ENCODE data around the gene CIDEC. TPM values are rescaled to one million over a fixed set of nuclear protein-coding genes. Genes with fewer than 3 reads are reported as not detected.

CIDEC gene
- total and polyA plus RNA-seq, 9 of the 15 experiments (the other 6 are each of a cell fraction or from before 2014, with no cell fraction given), result not detected

DNA sequence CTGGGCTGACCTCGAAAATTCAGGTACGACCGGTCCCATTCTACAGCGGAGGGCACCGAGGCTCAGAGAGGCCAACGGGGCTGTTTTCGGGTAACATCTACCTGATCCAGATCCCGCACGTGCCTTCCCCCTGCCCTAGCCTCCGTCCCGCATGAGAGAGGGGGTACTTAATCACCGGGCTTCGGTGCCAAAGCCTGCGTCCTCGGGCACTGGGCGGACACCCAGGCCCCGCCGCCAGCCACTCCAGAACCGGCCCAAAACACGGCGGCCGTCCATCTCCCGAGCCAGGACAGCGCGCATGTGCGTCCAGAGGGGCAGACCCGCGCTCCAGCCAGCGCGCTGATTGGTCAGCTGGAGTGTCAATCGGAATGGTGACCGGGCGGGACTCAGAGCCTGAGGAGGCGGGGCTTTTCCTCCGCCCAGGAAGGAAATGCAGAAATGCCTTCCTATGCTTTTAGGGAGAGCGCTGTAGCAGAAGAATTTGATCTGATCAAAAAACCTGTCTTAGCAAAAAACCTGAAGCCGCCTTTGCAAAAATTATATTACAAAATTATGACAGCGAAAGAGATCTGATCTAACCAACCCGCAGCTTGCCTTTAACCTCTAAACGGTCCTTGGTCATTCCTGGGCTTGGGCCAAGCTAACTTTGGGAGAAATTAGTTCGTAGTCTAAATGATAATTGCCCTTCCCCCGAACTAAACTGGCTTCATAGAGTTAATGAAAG lies 36.2 kb downstream of the CIDEC start, which contains the start of gene RPUSD3 (continued):
- TF ChIP-seq CXXC5 (CRISPR knock-in tag; IDR thresholded peaks at IDR 0.05), result peak; percentile 73
- TF ChIP-seq DMBX1 (CRISPR knock-in tag; IDR thresholded peaks at IDR 0.05; ENCODE audit: borderline replicate concordance), result no peak
- no peak for TF ChIP-seq RFX5 (IDR thresholded peaks at IDR 0.05; ENCODE audit: low read depth, low read length)
- TF ChIP-seq KLF6 (CRISPR knock-in tag; IDR thresholded peaks at IDR 0.05; ENCODE audit: borderline replicate concordance), result no peak
- peak; percentile 62; the same call in 1 of the 2 replicates for TF ChIP-seq POLR2AphosphoS2 (IDR thresholded peaks at IDR 0.05; ENCODE audit: low read length)
- no peak for TF ChIP-seq SMAD3 (CRISPR knock-in tag; conservative IDR thresholded peaks at IDR 0.05)
- TF ChIP-seq RBM15 (IDR thresholded peaks at IDR 0.05; ENCODE audit: insufficient read depth, low read length), result no peak
- peak; percentile 67 for TF ChIP-seq ETV1 (tag; conservative IDR thresholded peaks at IDR 0.05; ENCODE audit: low read depth)
- no peak for TF ChIP-seq GTF2F1 (IDR thresholded peaks at IDR 0.05; ENCODE audit: low read depth, low read length)
- no peak for TF ChIP-seq WHSC1 (IDR thresholded peaks at IDR 0.05; ENCODE audit: low read length)
- TF ChIP-seq TCF7L2 (IDR thresholded peaks at IDR 0.05; ENCODE audit: low read depth, low read length), result no peak
- TF ChIP-seq CLOCK (CRISPR knock-in tag; IDR thresholded peaks at IDR 0.05; ENCODE audit: borderline replicate concordance), result no peak
- TF ChIP-seq HDAC6 (IDR thresholded peaks at IDR 0.05; ENCODE audit: low read depth, low read length), result no peak
- no peak for TF ChIP-seq YBX1 (IDR thresholded peaks at IDR 0.05)
- TF ChIP-seq, protein P1, sequence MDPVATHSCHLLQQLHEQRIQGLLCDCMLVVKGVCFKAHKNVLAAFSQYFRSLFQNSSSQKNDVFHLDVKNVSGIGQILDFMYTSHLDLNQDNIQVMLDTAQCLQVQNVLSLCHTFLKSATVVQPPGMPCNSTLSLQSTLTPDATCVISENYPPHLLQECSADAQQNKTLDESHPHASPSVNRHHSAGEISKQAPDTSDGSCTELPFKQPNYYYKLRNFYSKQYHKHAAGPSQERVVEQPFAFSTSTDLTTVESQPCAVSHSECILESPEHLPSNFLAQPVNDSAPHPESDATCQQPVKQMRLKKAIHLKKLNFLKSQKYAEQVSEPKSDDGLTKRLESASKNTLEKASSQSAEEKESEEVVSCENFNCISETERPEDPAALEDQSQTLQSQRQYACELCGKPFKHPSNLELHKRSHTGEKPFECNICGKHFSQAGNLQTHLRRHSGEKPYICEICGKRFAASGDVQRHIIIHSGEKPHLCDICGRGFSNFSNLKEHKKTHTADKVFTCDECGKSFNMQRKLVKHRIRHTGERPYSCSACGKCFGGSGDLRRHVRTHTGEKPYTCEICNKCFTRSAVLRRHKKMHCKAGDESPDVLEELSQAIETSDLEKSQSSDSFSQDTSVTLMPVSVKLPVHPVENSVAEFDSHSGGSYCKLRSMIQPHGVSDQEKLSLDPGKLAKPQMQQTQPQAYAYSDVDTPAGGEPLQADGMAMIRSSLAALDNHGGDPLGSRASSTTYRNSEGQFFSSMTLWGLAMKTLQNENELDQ (CRISPR knock-in tag; IDR thresholded peaks at IDR 0.05; ENCODE audit: borderline replicate concordance), result no peak
- TF ChIP-seq ZKSCAN8 (CRISPR knock-in tag; IDR thresholded peaks at IDR 0.05), result no peak
- TF ChIP-seq FOXA1 (IDR thresholded peaks at IDR 0.05; ENCODE audit: borderline replicate concordance), result no peak
- TF ChIP-seq ELK3 (CRISPR knock-in tag; IDR thresholded peaks at IDR 0.05), result no peak
- TF ChIP-seq ZFP30 (CRISPR knock-in tag; IDR thresholded peaks at IDR 0.05; ENCODE audit: borderline replicate concordance), result no peak
- TF ChIP-seq, protein P2, sequence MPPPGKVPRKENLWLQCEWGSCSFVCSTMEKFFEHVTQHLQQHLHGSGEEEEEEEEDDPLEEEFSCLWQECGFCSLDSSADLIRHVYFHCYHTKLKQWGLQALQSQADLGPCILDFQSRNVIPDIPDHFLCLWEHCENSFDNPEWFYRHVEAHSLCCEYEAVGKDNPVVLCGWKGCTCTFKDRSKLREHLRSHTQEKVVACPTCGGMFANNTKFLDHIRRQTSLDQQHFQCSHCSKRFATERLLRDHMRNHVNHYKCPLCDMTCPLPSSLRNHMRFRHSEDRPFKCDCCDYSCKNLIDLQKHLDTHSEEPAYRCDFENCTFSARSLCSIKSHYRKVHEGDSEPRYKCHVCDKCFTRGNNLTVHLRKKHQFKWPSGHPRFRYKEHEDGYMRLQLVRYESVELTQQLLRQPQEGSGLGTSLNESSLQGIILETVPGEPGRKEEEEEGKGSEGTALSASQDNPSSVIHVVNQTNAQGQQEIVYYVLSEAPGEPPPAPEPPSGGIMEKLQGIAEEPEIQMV (tag; conservative IDR thresholded peaks at IDR 0.05; ENCODE audit: low read depth), result no peak
